Loucy (cell line): Measurements from ENCODE around the gene RUNX2.

Experiments
- H2AFZ ChIP-seq: fragments of 200-600 bp; sonication (generic); 2 replicates; pipeline ENCODE4 v1.6.0; 2016; ENCODE audit warnings: antibody characterized with exemption, mild to moderate bottlenecking, low read length, moderate library complexity
- H3F3A ChIP-seq: fragments of 200-600 bp; 2 replicates; pipeline ENCODE4 v1.6.0; 2016; ENCODE audit warnings: antibody characterized with exemption, low read depth, mild to moderate bottlenecking
- H3K27me3 ChIP-seq: fragments of 200-600 bp; sonication (generic); 2 replicates; pipeline ENCODE4 v1.6.1; 2014; ENCODE audit warnings: low read length, mild to moderate bottlenecking; ENCODE audit not compliant: insufficient read depth, poor library complexity, severe bottlenecking
- H3K36me3 ChIP-seq: fragments of 200-600 bp; sonication (generic); 2 replicates; pipeline ENCODE4 v1.6.1; 2016; ENCODE audit warnings: low read length; ENCODE audit not compliant: insufficient read depth
- H3K4me1 ChIP-seq: fragments of 200-600 bp; sonication (generic); 2 replicates; pipeline ENCODE4 v1.5.1; 2014; ENCODE audit warnings: low read length, mild to moderate bottlenecking; ENCODE audit not compliant: insufficient read depth, poor library complexity, severe bottlenecking
- H3K4me2 ChIP-seq: fragments of 200-600 bp; sonication (generic); 2 replicates; pipeline ENCODE4 v1.6.0; 2014; ENCODE audit warnings: antibody characterized with exemption, low read length, low read depth, mild to moderate bottlenecking; ENCODE audit not compliant: poor library complexity, severe bottlenecking
- H3K4me3 ChIP-seq: fragments of 200-600 bp; sonication (generic); 2 replicates; pipeline ENCODE4 v1.5.1; 2014; ENCODE audit warnings: low read length, mild to moderate bottlenecking, mixed read lengths; ENCODE audit not compliant: poor library complexity, severe bottlenecking
- H3K79me2 ChIP-seq: fragments of 200-600 bp; sonication (generic); 2 replicates; pipeline ENCODE4 v1.6.1; 2014; ENCODE audit warnings: low read length; ENCODE audit not compliant: insufficient read depth
- H3K9ac ChIP-seq: fragments of 200-600 bp; sonication (generic); 2 replicates; pipeline ENCODE4 v1.6.0; 2014; ENCODE audit warnings: mild to moderate bottlenecking, low read depth, low read length, moderate library complexity; ENCODE audit not compliant: poor library complexity, severe bottlenecking
- H3K9me2 ChIP-seq: fragments of 200-600 bp; sonication (generic); replicated peaks from 2 replicates; pipeline ENCODE4 v1.6.1; 2016; ENCODE audit warnings: low read depth, low read length, mixed read lengths
- H3K9me3 ChIP-seq: fragments of 200-600 bp; sonication (generic); 2 replicates; pipeline ENCODE4 v1.6.1; 2014; ENCODE audit warnings: mild to moderate bottlenecking, antibody characterized with exemption, low read length, low read depth; ENCODE audit not compliant: insufficient read depth
- H4K20me1 ChIP-seq: fragments of 200-600 bp; sonication (generic); 2 replicates; pipeline ENCODE4 v1.6.0; 2014; ENCODE audit warnings: antibody characterized with exemption, low read length, mild to moderate bottlenecking; ENCODE audit not compliant: insufficient read depth, poor library complexity, severe bottlenecking
- CTCF ChIP-seq: fragments of 200-600 bp; sonication (generic); conservative IDR thresholded peaks from 2 replicates; pipeline ENCODE4 v1.5.1; 2014; ENCODE audit warnings: mild to moderate bottlenecking, antibody characterized with exemption, low read length
- EZH2phosphoT487 ChIP-seq: fragments of 200-600 bp; IDR thresholded peaks from 2 replicates; pipeline ENCODE4 v1.6.1; 2018; ENCODE audit warnings: antibody characterized with exemption, mild to moderate bottlenecking, moderate library complexity, borderline replicate concordance

Gene RUNX2

GRCh38 chr6:45504947-45505346 lies 176.8 kb downstream of the RUNX2 start:
- H2AFZ ChIP-seq = no peak overlapping the region
- H3K79me2 ChIP-seq = peaks cover 19% of the 10 kb centered on the region; the same call in 1 of the 2 replicates

GRCh38 chr6:45505470-45505869 lies 177.3 kb downstream of the RUNX2 start:
- Histone ChIP-seq H3K4me3 (peak overlapping the region; percentile 35), H2AFZ (no peak overlapping the region), H3K9me2 (no peaks in the 10 kb centered on the region), H3K9ac (peak overlapping the region; percentile 47), H3K4me2 (peak overlapping the region; percentile 61), H3K36me3 (peaks cover 17% of the 10 kb centered on the region; the same call in 1 of the 2 replicates), H3K9me3 (no peaks in the 10 kb centered on the region), H3K4me1 (peaks cover 60% of the 10 kb centered on the region), H3K27me3 (no peaks in the 10 kb centered on the region), H4K20me1 (no peaks in the 10 kb centered on the region), H3K79me2 (peaks cover 19% of the 10 kb centered on the region; the same call in 1 of the 2 replicates), H3F3A (no peaks in the 10 kb centered on the region)
- TF ChIP-seq CTCF (no peak), EZH2phosphoT487 (no peak)

More at GRCh38 chr6:45504947-45505346, 176.8 kb downstream of the RUNX2 start:
- Histone ChIP-seq H3F3A (no peaks in the 10 kb centered on the region), H4K20me1 (no peaks in the 10 kb centered on the region), H3K4me3 (peak overlapping the region; percentile 35), H3K27me3 (no peaks in the 10 kb centered on the region), H3K4me2 (peak overlapping the region; percentile 61), H3K9me2 (no peaks in the 10 kb centered on the region), H3K9me3 (no peaks in the 10 kb centered on the region), H3K9ac (peak overlapping the region; percentile 47), H3K36me3 (peaks cover 15% of the 10 kb centered on the region; the same call in 1 of the 2 replicates), H3K4me1 (peaks cover 60% of the 10 kb centered on the region)
- TF ChIP-seq CTCF = no peak
- no peak for TF ChIP-seq EZH2phosphoT487

- TF ChIP-seq EZH2phosphoT487 (no peak), CTCF (no peak)
- Histone ChIP-seq H2AFZ (no peak overlapping the region), H3F3A (no peaks in the 10 kb centered on the region), H3K9me3 (no peaks in the 10 kb centered on the region), H3K4me2 (no peak overlapping the region), H3K36me3 (peaks cover 9% of the 10 kb centered on the region; the same call in 1 of the 2 replicates), H3K4me3 (no peak overlapping the region), H4K20me1 (no peaks in the 10 kb centered on the region), H3K9me2 (no peaks in the 10 kb centered on the region), H3K27me3 (no peaks in the 10 kb centered on the region), H3K4me1 (peaks cover 48% of the 10 kb centered on the region), H3K9ac (no peak overlapping the region), H3K79me2 (0 out of 2 replicates have a peak, but pooled peaks cover 2% of the 10 kb centered on the region)
These were observed 179.1 kb downstream of the RUNX2 start for GRCh38 chr6:45507186-45507585.
